ENCODE results near the gene MS4A18.

GRCh38 chr11:60777106-60777505 lies 52.6 kb downstream of the MS4A18 start:
- TF ChIP-seq SP1 (IDR thresholded peaks at IDR 0.05) (no peak), SUZ12 (IDR thresholded peaks at IDR 0.05) (no peak), TARDBP (IDR thresholded peaks at IDR 0.05) (no peak), FOXK2 (IDR thresholded peaks at IDR 0.05) (no peak), ZNF384 (IDR thresholded peaks at IDR 0.05) (no peak), CTBP1 (IDR thresholded peaks at IDR 0.05; ENCODE audit: borderline replicate concordance) (no peak), FOXA1 (IDR thresholded peaks at IDR 0.05) (no peak), BHLHE40 (IDR thresholded peaks at IDR 0.05; ENCODE audit: borderline replicate concordance) (no peak)

Measured in HEK293T (cell line).